Small intestine (tissue), 7 donors: ENCODE data around the gene SMTNL2. TPM values are rescaled to one million over a fixed set of nuclear protein-coding genes. Genes with fewer than 3 reads are reported as not detected.
A peak's percentile ranks its signal among the peaks of the same experiment; 100 is the strongest.
"Not testable (repeated sequence)": the region's sequence is repeated elsewhere in the genome, so short reads cannot be mapped to it uniquely, and the experiment has no call there.

Experiments used
- DNase-seq, 2 donors: peaks; one replicate each; pipeline versions ENCODE4 v3.0.0 to v3.0.0-alpha.2; 2013
- FAIRE-seq: peaks from 2 replicates; lab custom pipeline; 2012; peaks lifted over from hg19 to GRCh38; lab: Jason Lieb, UNC
- H3K27ac ChIP-seq, 3 donors: one replicate each; pipeline ENCODE4 v1.5.1; 2013; ENCODE audit warnings: low read length in 2 of 3, mild to moderate bottlenecking in 2 of 3, control low read depth in 1 of 3, inconsistent platforms in 1 of 3, low read depth in 1 of 3, moderate library complexity in 1 of 3
- H3K27me3 ChIP-seq, 3 donors: one replicate each; pipeline ENCODE4 v1.6.1; 2013; ENCODE audit warnings: low read length in 3 of 3, inconsistent platforms in 1 of 3; ENCODE audit not compliant: control insufficient read depth in 3 of 3, insufficient read depth in 3 of 3
- H3K36me3 ChIP-seq, 3 donors: one replicate each; pipeline ENCODE4 v1.6.1; 2013; ENCODE audit warnings: low read length in 3 of 3, inconsistent platforms in 1 of 3, low read depth in 1 of 3, mild to moderate bottlenecking in 1 of 3, moderate library complexity in 1 of 3; ENCODE audit not compliant: control insufficient read depth in 3 of 3, insufficient read depth in 2 of 3
- H3K4me1 ChIP-seq, 3 donors: one replicate each; pipeline ENCODE4 v1.6.1; 2013; ENCODE audit warnings: low read length in 2 of 3, inconsistent platforms in 1 of 3, low read depth in 1 of 3, mild to moderate bottlenecking in 1 of 3, moderate library complexity in 1 of 3; ENCODE audit not compliant: control insufficient read depth in 3 of 3, insufficient read depth in 2 of 3
- H3K4me3 ChIP-seq, 3 donors: one replicate each; pipeline ENCODE4 v1.5.1; 2013; ENCODE audit warnings: low read length in 3 of 3, control low read depth in 1 of 3, inconsistent platforms in 1 of 3, low read depth in 1 of 3, mild to moderate bottlenecking in 1 of 3, moderate library complexity in 1 of 3
- H3K9me3 ChIP-seq, 2 donors: one replicate each; pipeline ENCODE4 v1.6.1; 2013; ENCODE audit warnings: low read depth in 1 of 2, low read length in 1 of 2; ENCODE audit not compliant: control insufficient read depth in 2 of 2, insufficient read depth in 1 of 2
- WGBS, 3 donors: extraction: QIAGEN DNeasy Blood & Tissue Kit; methylation state at CpG; one replicate each; pipeline ENCODE4 v1.1.7; 2013; 5-methylcytosine and 5-hydroxymethylcytosine counted together
- polyA plus RNA-seq, 4 donors: library from polyadenylated mRNA; stranded (reverse) in 3 of 4; unstranded in 1 of 4; fragments of 200-250 nt in 3 of 4; fragments of 120-200 nt in 1 of 4; gene quantifications; one replicate each; pipeline versions ENCODE4 v1.2.1 to v1.2.3, GENCODE V29; 2013
- donor health status: healthy with polysubstance abuse.
- donor health status: control.
- donor health status: control.
- donor health status: Bipolar disorder and iron deficiency.
- donor health status: healthy.

SMTNL2 gene
- polyA plus RNA-seq, 4 donors = 1.5 to 10.4 TPM; not detected in 2

DNA sequence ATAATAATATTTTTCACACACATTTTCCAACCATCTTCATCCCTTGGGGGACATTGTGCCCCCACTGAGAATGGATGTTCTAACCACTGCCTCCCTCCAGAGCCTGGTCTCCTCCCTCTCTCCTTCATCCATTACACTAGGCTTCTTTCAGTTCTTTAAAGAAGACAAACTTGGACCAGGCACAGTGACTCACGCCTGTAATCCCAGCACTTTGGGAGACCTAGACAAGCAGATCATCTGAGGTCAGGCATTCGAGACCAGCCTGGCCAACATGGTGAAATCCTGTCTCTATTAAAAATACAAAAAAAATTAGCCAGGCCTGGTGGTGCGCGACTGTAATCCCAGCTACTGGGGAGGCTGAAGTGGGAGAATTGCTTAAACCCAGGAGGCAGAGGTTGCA, 50.6 kb downstream of the SMTNL2 start:
- WGBS, 3 donors = 66 to 72% (median 70%) methylated on average over 4 of the region's 4 CpGs
- Histone ChIP-seq H3K4me1 (no peaks in the 10 kb centered on the region), H3K4me3 (no peak overlapping the region), H3K36me3 (no peaks in the 10 kb centered on the region), H3K27me3 (peaks cover 0 to 42% (median 11%) of the 10 kb centered on the region in 3 donors), H3K27ac (no peak overlapping the region), H3K9me3 (no peaks in the 10 kb centered on the region)
- DNase-seq (no peak), FAIRE-seq (no peak)

DNA sequence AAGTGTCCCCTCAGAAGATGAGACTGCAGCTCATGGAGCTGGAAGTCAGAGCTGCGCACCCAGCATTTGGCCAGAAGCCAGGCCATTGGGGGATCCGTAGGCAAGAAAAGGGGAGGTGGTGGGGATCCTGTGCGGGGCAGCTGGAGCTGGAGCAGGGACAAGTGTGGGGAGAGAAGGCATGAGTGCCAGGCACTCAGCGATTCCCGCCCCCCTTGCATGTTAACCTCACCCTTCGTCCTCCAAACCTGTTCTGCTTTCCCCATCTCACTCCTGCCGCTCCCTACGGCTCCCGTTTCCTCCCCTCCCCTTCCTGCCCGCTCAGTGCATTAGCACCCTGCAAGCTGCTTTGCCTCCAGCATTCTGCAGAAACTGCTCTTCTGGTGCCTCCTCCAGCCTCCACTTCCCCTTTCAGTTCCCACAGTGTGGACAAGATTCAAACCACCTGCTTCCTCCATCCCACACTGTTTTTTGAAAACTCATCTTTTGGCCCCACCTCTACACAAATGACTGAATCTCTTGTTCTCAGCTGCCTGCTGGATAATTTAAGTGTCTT, 51.6 kb downstream of the SMTNL2 start:
- Histone ChIP-seq H3K27ac (no peak overlapping the region), H3K4me1 (no peaks in the 10 kb centered on the region), H3K9me3 (no peaks in the 10 kb centered on the region), H3K27me3 (peaks cover 0 to 47% (median 11%) of the 10 kb centered on the region in 3 donors), H3K36me3 (no peaks in the 10 kb centered on the region), H3K4me3 (no peak overlapping the region)
- no peak for FAIRE-seq
- WGBS, 3 donors = 9 to 13% (median 12%) methylated on average over 9 to 10 of the region's 10 CpGs
- DNase-seq = no peak

DNA sequence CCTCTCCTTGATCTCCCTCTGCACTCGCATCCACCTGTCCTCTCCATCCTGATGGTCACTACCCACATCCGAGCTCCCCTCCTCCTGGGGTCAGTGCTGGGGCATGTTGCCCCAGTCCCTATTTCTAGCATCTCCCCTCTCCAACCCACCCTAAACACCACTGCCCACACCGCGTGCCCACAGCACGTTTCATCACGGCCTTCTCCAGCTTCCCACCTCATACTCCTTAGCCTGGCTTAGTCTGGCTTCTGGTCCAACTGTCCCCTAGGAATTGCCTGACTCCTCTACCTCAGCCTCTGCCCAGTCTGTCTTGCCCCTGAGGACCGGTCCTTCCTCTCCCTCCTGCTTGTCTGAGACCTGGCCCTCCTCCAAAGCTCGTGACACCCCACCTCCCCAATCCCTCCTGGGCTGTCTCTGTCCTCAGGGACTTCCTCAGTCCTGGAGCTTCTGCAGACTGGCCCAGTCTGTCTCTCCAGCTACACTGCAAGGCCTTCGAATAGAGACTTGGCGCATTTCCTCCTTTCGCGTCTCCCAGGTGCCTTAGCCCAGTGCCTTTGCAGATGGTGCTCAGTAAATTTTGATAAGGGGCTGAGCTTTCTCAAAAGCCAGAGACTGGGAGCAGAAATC, 52.3 kb downstream of the SMTNL2 start:
- no peak for FAIRE-seq
- Histone ChIP-seq H3K27me3 (peaks cover 4 to 54% (median 18%) of the 10 kb centered on the region in 3 donors), H3K36me3 (no peaks in the 10 kb centered on the region), H3K27ac (no peak overlapping the region), H3K4me1 (peaks cover 0 to 6% (median 3%) of the 10 kb centered on the region in 3 donors), H3K4me3 (no peak overlapping the region), H3K9me3 (no peaks in the 10 kb centered on the region)
- 60 to 64% (median 61%) methylated on average over 12 of the region's 12 CpGs for WGBS, 3 donors
- DNase-seq = no peak

- WGBS, 3 donors = 26 to 42% (median 40%) methylated on average over 8 of the region's 8 CpGs
- not testable (repeated sequence) for FAIRE-seq, DNase-seq
These were observed 54.4 kb downstream of the SMTNL2 start for GRCh38 chr17:4638766-4639165.

DNA sequence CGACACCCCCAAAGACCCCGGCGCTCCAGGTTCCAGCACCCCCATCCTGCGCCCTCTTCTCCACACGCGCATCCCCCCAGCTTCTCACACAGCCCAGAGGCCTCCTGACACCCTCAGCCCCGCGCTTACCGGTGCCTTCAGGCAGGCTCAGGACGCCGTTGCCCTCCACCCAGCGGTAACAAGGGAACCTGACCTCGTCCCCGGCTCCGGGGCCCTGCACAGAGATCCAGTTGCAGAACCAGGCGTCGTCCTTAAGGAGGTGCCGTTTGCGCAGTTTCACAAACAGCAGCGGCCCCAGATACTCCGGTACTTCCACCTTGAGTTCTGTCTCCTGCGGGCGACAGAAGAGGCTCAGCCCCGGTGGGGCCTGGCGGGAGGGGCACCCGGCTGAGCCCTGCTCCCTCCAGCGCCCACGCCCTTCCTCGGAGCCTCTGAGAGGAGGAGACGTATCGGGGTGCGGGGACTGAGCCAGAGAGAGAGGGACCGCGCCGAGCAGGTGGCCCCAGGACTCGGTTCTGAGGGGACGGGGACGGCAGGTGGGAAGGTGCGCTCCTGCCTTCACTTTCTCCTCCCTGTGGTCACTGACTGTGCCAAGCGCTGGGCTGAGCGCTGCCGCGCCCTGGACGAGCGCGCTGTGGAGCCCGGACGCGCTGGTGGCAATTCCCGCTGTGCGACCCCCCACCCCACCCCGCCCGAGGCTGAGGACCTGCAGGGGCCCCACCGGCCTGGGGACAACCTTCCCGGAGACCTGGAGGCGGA, 55.2 kb downstream of the SMTNL2 start:
- not testable (repeated sequence) for H3K27ac ChIP-seq, H3K36me3 ChIP-seq, FAIRE-seq, H3K9me3 ChIP-seq, H3K4me1 ChIP-seq
- DNase-seq = peak; percentile 35 to 65
- Histone ChIP-seq H3K27me3 (peaks cover 4 to 68% (median 27%) of the 10 kb centered on the region in 3 donors), H3K4me3 (peak overlapping the region in 1 of 3 donors; percentile 8)
- WGBS, 3 donors = 5 to 9% (median 8%) methylated on average over 21 to 26 of the region's 56 CpGs

More at GRCh38 chr17:4638766-4639165, 54.4 kb downstream of the SMTNL2 start:
- H3K27ac ChIP-seq, H3K9me3 ChIP-seq, H3K4me1 ChIP-seq, H3K4me3 ChIP-seq, H3K36me3 ChIP-seq: not testable (repeated sequence)
- H3K27me3 ChIP-seq = peaks cover 4 to 68% (median 27%) of the 10 kb centered on the region in 3 donors

GRCh38 chr17:4640569-4641188, 56.4 kb downstream of the SMTNL2 start:
- H3K27me3 ChIP-seq = peaks cover 4 to 58% (median 28%) of the 10 kb centered on the region in 3 donors
- not testable (repeated sequence) for H3K4me3 ChIP-seq, DNase-seq, H3K36me3 ChIP-seq, FAIRE-seq, H3K4me1 ChIP-seq, H3K9me3 ChIP-seq, H3K27ac ChIP-seq
- 0 to 2% (median 1%) methylated on average over 30 to 36 of the region's 39 CpGs for WGBS, 3 donors

- Histone ChIP-seq H3K36me3 (no peaks in the 10 kb centered on the region), H3K4me3 (peak within 1 kb of the TSS in 1 of 3 donors; percentile 10), H3K9me3 (no peaks in the 10 kb centered on the region), H3K27me3 (peaks cover 4 to 49% (median 25%) of the 10 kb centered on the region in 3 donors), H3K4me1 (peaks cover 0 to 9% (median 3%) of the 10 kb centered on the region in 3 donors), H3K27ac (no peak within 1 kb of the TSS)
- FAIRE-seq (no peak), DNase-seq (peak in 1 of 2 donors; percentile 41)
- WGBS, 3 donors = 5 to 8% (median 6%) methylated on average over 57 to 58 of the region's 58 CpGs
These were observed 57.2 kb downstream of the SMTNL2 start, which contains the start of gene ALOX15 for GRCh38 chr17:4641297-4642195. ALOX15 (minus strand) TSS chr17:4641678; CDS start chr17:4641651, 27 bp downstream.
